ENCODE measurements around the gene LILRB5. TPM values are rescaled to one million over a fixed set of nuclear protein-coding genes. Genes with fewer than 3 reads are reported as not detected.

LILRB5 gene
- total and polyA plus RNA-seq, 9 of the 15 experiments (the other 6 are each of a cell fraction or from before 2014, with no cell fraction given): not detected

- TF ChIP-seq CTBP1 (IDR thresholded peaks at IDR 0.05; ENCODE audit: borderline replicate concordance): peak; percentile 89; the same call in 1 of the 2 replicates
- TF ChIP-seq ZNF583 (CRISPR knock-in tag; IDR thresholded peaks at IDR 0.05): peak; percentile 55; the same call in 1 of the 2 replicates
- TF ChIP-seq PHF21A (IDR thresholded peaks at IDR 0.05; ENCODE audit: borderline replicate concordance, low read depth): no peak
- TF ChIP-seq DEAF1 (CRISPR knock-in tag; IDR thresholded peaks at IDR 0.05): peak; percentile 18; the same call in 1 of the 2 replicates
- no peak; the same call in 1 of the 2 replicates for TF ChIP-seq RFX5 (IDR thresholded peaks at IDR 0.05; ENCODE audit: low read depth, low read length)
- TF ChIP-seq XRCC3 (IDR thresholded peaks at IDR 0.05): no peak
- TF ChIP-seq ZZZ3 (IDR thresholded peaks at IDR 0.05): no peak
- peak; percentile 71 for TF ChIP-seq ELF1 (tag; IDR thresholded peaks at IDR 0.05)
- no peak for TF ChIP-seq ZNF184 (CRISPR knock-in tag; IDR thresholded peaks at IDR 0.05)
- no peak for TF ChIP-seq HMG20A (CRISPR knock-in tag; conservative IDR thresholded peaks at IDR 0.05)
- no peak for TF ChIP-seq ZNF354B (CRISPR knock-in tag; IDR thresholded peaks at IDR 0.05)
- TF ChIP-seq PHB2 (IDR thresholded peaks at IDR 0.05; ENCODE audit: low read depth): 0 out of 2 replicates have a peak, but pooled peaks have one; percentile 21
- TF ChIP-seq ZMIZ1 (IDR thresholded peaks at IDR 0.05; ENCODE audit: low read depth in 2 of 2, low read length in 2 of 2): peak in 1 of 2 experiments; percentile 84; a peak in 2 of 4 replicates
- TF ChIP-seq FOXO4 (CRISPR knock-in tag; IDR thresholded peaks at IDR 0.05): peak; percentile 48; the same call in 1 of the 2 replicates
- TF ChIP-seq ETV1 (tag; conservative IDR thresholded peaks at IDR 0.05; ENCODE audit: low read depth): peak; percentile 70
- peak; percentile 65 for TF ChIP-seq SIRT6 (IDR thresholded peaks at IDR 0.05; ENCODE audit: low read depth, low read length)
- peak; percentile 96 for TF ChIP-seq TCF3 (CRISPR knock-in tag; IDR thresholded peaks at IDR 0.05)
Observed at GRCh38 chr19:54207983-54208783, 48.9 kb downstream of the LILRB5 start (continued).
